DND-41 (cell line): Measurements from ENCODE around the gene NFKB1.

Experiments used
- ATAC-seq: fragments of 200-7000 bp; cut with Tn5 transposase; 3 replicates; pipeline ENCODE4 v1.9.1; 2021; ENCODE audit warnings: low read depth; ENCODE audit not compliant: insufficient read depth
- DNase-seq: peaks from one replicate; pipeline ENCODE4 v3.0.0-alpha.2; 2020
- H2AFZ ChIP-seq: 2 replicates; pipeline ENCODE4 v1.6.0; 2012; ENCODE audit warnings: low read depth, low read length
- H3K27ac ChIP-seq: 2 replicates; pipeline ENCODE4 v1.5.1; 2012; ENCODE audit warnings: low read length, inconsistent platforms
- H3K27me3 ChIP-seq: fragments of 200-600 bp; sonication (generic); 2 replicates; pipeline ENCODE4 v1.6.0; 2012; ENCODE audit warnings: low read length, mild to moderate bottlenecking, inconsistent platforms; ENCODE audit not compliant: insufficient read depth, poor library complexity
- H3K36me3 ChIP-seq: 2 replicates; pipeline ENCODE4 v1.5.1; 2012; ENCODE audit warnings: low read length, inconsistent platforms; ENCODE audit not compliant: insufficient read depth
- H3K4me1 ChIP-seq: 2 replicates; pipeline ENCODE4 v1.5.1; 2012; ENCODE audit warnings: mild to moderate bottlenecking, low read length; ENCODE audit not compliant: insufficient read depth
- H3K4me2 ChIP-seq: 2 replicates; pipeline ENCODE4 v1.6.0; 2012; ENCODE audit warnings: mild to moderate bottlenecking, moderate library complexity, low read length, inconsistent platforms; ENCODE audit not compliant: insufficient read depth
- H3K4me3 ChIP-seq, 2 experiments: fragments of 200-600 bp in 1 of 2; shearing (Covaris generic) in 1 of 2; 2 replicates each; pipeline ENCODE4 v1.5.1; 2012 to 2016; ENCODE audit warnings: inconsistent platforms in 2 of 2, low read length in 2 of 2, mild to moderate bottlenecking in 2 of 2, low read depth in 1 of 2, moderate library complexity in 1 of 2
- H3K79me2 ChIP-seq: 2 replicates; pipeline ENCODE4 v1.6.0; 2012; ENCODE audit warnings: low read length, inconsistent platforms; ENCODE audit not compliant: insufficient read depth
- H3K9ac ChIP-seq: 2 replicates; pipeline ENCODE4 v1.6.0; 2012; ENCODE audit warnings: low read depth, mild to moderate bottlenecking, inconsistent platforms, low read length, moderate library complexity
- H3K9me3 ChIP-seq: 2 replicates; pipeline ENCODE4 v1.5.1; 2012; ENCODE audit warnings: low read length, moderate library complexity, mild to moderate bottlenecking, inconsistent platforms; ENCODE audit not compliant: insufficient read depth, severe bottlenecking
- H4K20me1 ChIP-seq: 2 replicates; pipeline ENCODE4 v1.6.0; 2012; ENCODE audit warnings: low read length; ENCODE audit not compliant: insufficient read depth
- EZH2 ChIP-seq: IDR thresholded peaks from 3 replicates; pipeline ENCODE4 v1.6.1; 2012; ENCODE audit warnings: borderline replicate concordance, low read depth, mild to moderate bottlenecking, moderate library complexity, low read length, inconsistent platforms; ENCODE audit not compliant: severe bottlenecking
- TF ChIP-seq, protein P1 (sequence below): IDR thresholded peaks from 2 replicates; pipeline ENCODE4 v1.5.1; 2012; ENCODE audit warnings: borderline replicate concordance, low read length, moderate library complexity, mild to moderate bottlenecking; ENCODE audit not compliant: poor library complexity, severe bottlenecking; ENCODE audit errors: extremely low read depth

NFKB1 gene, protein sequence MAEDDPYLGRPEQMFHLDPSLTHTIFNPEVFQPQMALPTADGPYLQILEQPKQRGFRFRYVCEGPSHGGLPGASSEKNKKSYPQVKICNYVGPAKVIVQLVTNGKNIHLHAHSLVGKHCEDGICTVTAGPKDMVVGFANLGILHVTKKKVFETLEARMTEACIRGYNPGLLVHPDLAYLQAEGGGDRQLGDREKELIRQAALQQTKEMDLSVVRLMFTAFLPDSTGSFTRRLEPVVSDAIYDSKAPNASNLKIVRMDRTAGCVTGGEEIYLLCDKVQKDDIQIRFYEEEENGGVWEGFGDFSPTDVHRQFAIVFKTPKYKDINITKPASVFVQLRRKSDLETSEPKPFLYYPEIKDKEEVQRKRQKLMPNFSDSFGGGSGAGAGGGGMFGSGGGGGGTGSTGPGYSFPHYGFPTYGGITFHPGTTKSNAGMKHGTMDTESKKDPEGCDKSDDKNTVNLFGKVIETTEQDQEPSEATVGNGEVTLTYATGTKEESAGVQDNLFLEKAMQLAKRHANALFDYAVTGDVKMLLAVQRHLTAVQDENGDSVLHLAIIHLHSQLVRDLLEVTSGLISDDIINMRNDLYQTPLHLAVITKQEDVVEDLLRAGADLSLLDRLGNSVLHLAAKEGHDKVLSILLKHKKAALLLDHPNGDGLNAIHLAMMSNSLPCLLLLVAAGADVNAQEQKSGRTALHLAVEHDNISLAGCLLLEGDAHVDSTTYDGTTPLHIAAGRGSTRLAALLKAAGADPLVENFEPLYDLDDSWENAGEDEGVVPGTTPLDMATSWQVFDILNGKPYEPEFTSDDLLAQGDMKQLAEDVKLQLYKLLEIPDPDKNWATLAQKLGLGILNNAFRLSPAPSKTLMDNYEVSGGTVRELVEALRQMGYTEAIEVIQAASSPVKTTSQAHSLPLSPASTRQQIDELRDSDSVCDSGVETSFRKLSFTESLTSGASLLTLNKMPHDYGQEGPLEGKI

DNA sequence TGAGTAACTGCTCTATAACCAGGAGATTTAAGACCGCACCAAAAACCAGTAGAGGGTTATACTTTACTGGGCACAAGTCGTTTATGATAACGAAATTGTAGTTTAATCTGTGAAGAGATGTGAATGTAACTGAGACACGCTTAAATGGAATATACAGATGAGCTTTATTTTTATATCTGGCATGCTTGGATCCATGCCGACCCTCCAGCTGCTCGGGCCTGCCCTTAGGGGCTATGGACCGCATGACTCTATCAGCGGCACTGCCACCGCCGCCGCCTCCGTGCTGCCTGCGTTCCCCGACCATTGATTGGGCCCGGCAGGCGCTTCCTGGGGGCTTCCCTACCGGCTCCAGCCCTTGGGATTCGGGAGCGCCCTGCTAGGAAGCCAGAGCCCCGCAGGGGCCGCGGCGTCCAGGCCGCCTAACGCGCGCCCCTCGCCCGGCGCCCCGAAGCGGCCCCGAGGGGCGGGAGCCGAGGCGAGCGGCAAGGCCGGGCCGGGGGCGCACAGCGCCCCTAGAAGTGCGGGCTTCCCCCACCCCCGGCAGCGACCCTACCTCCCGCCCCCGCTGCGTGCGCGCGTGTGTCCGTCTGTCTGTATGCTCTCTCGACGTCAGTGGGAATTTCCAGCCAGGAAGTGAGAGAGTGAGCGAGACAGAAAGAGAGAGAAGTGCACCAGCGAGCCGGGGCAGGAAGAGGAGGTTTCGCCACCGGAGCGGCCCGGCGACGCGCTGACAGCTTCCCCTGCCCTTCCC lies at the start of gene NFKB1:
Gene NFKB1, plus strand, starts transcription at position 664 of the 751 bp plus-strand sequence. CDS start 24,160 bp downstream, outside the sequence.
- TF ChIP-seq, protein P1, sequence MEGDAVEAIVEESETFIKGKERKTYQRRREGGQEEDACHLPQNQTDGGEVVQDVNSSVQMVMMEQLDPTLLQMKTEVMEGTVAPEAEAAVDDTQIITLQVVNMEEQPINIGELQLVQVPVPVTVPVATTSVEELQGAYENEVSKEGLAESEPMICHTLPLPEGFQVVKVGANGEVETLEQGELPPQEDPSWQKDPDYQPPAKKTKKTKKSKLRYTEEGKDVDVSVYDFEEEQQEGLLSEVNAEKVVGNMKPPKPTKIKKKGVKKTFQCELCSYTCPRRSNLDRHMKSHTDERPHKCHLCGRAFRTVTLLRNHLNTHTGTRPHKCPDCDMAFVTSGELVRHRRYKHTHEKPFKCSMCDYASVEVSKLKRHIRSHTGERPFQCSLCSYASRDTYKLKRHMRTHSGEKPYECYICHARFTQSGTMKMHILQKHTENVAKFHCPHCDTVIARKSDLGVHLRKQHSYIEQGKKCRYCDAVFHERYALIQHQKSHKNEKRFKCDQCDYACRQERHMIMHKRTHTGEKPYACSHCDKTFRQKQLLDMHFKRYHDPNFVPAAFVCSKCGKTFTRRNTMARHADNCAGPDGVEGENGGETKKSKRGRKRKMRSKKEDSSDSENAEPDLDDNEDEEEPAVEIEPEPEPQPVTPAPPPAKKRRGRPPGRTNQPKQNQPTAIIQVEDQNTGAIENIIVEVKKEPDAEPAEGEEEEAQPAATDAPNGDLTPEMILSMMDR, result no peak
- no peak for TF ChIP-seq EZH2
- peaks cover 34% of the 10 kb centered on the region for H3K4me1 ChIP-seq
- DNase-seq (peak; percentile 67), ATAC-seq (peak; percentile 62)
- peak within 1 kb of the TSS; percentile 99 for H2AFZ ChIP-seq
- peak within 1 kb of the TSS; percentile 92 for H3K27ac ChIP-seq
- H3K27me3 ChIP-seq, result no peaks in the 10 kb centered on the region
- peak within 1 kb of the TSS; percentile 68 for H3K4me2 ChIP-seq
- H3K9me3 ChIP-seq, result no peaks in the 10 kb centered on the region
- H3K79me2 ChIP-seq, result peaks cover 44% of the 10 kb centered on the region
- peaks cover 4% of the 10 kb centered on the region; the same call in 1 of the 2 replicates for H3K36me3 ChIP-seq
- H3K4me3 ChIP-seq, result peak within 1 kb of the TSS; percentile 98 to 99
- H3K9ac ChIP-seq, result peak within 1 kb of the TSS; percentile 96
- 0 out of 2 replicates have a peak, but pooled peaks cover 3% of the 10 kb centered on the region for H4K20me1 ChIP-seq

DNA sequence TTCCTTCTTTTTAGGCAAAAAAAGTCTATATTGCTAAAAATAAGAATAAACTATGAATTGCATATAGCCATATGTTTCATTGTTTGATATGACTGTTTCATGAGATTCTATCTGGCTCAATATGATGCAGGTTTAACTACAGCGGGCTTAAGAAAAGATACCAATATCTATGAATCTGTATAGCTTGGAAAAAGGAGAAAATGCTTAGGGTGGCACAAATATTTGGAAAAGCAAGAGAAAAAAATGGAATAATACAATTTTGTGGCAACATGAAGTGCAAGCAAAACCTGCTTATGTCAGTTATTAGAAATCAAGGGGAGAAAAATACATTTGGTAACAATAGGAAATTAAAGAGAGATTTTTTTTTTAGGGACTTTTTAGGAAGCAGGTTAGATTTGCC lies 48.3 kb upstream of the NFKB1 start:
- no peaks in the 10 kb centered on the region for H3K9me3 ChIP-seq
- H3K27me3 ChIP-seq, result no peaks in the 10 kb centered on the region
- no peak overlapping the region for H3K4me2 ChIP-seq
- H3K9ac ChIP-seq, result no peak overlapping the region
- H4K20me1 ChIP-seq, result no peaks in the 10 kb centered on the region
- DNase-seq (no peak), ATAC-seq (no peak)
- H2AFZ ChIP-seq, result no peak overlapping the region
- H3K79me2 ChIP-seq, result no peaks in the 10 kb centered on the region
- H3K4me1 ChIP-seq, result peaks cover 5% of the 10 kb centered on the region
- no peak for TF ChIP-seq EZH2
- TF ChIP-seq, protein P1, result no peak
- no peak overlapping the region for H3K4me3 ChIP-seq
- H3K27ac ChIP-seq, result no peak overlapping the region
- no peaks in the 10 kb centered on the region for H3K36me3 ChIP-seq

DNA sequence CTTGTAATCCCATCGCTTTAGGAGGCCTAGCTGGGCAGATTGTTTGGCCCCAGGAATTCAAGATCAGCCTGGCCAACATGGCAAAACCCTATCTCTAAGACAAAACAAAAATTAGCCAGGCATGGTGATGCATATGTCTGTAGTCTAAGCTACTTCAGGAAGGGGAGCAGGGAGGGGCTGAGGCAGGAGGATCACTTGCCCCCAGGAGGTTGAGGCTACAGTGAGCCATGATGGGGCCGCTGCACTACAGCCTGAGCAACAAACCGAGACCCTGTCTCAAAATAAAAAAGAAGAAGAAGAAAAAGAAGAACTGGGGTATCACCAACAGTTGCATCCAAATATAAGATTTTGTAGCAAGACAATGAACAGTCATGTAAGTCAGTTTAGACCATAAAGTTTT lies 47.3 kb upstream of the NFKB1 start:
- Histone ChIP-seq H3K9ac (no peak overlapping the region), H3K27me3 (no peaks in the 10 kb centered on the region), H3K79me2 (no peaks in the 10 kb centered on the region), H3K4me2 (no peak overlapping the region), H3K4me3 (no peak overlapping the region), H3K4me1 (no peaks in the 10 kb centered on the region), H3K27ac (no peak overlapping the region), H3K36me3 (no peaks in the 10 kb centered on the region), H3K9me3 (no peaks in the 10 kb centered on the region), H2AFZ (no peak overlapping the region), H4K20me1 (no peaks in the 10 kb centered on the region)
- ATAC-seq (no peak), DNase-seq (no peak)
- no peak for TF ChIP-seq EZH2
- TF ChIP-seq, protein P1, result no peak
